ENCODE results near the gene PHACTR2. TPM values are rescaled to one million over a fixed set of nuclear protein-coding genes. Genes with fewer than 3 reads are reported as not detected.

Gene PHACTR2
- total and polyA plus RNA-seq, 10 of the 15 experiments (the other 5 are each of a cell fraction or from before 2014, with no cell fraction given) = 1.4 to 19.1 (median 5.3) TPM

DNA sequence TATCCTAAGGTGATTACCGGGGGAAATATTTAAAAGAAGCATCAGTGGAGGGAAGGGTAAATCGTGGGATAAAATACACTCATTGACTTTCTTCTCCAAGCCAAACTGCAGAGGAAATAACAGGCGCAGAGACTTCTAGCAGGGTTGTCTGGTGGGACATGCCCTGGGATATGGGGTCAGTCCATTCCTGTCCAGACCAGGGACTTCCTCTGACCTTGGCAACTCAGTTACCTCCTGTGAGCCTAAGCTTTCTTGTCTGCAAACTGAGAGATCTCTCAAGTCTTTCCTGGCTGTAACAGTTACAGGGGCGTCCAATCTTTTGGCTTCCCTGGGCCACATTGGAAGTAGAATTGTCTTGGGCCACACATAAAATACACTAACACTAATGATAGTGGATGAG, 21.7 kb upstream of the PHACTR2 start:
- no peak for FAIRE-seq
- no peaks in the 10 kb centered on the region for H3K27me3 ChIP-seq (replicated peaks in 1 of 2; ENCODE audit: control insufficient read depth in 2 of 2, insufficient read depth in 2 of 2, low read length in 1 of 2)
- no peaks in the 10 kb centered on the region for H3K4me1 ChIP-seq (ENCODE audit: control insufficient read depth, insufficient read depth, low read length)
- ChIA-PET SMC1A (ENCODE audit: uncharacterized antibody, unreplicated experiment) (no interaction called here), CTCF (no interaction called here), POLR2A (no interaction called here), RAD21 (ENCODE audit: unreplicated experiment) (no interaction called here)
- H3K79me2 ChIP-seq (ENCODE audit: control insufficient read depth, insufficient read depth, low read length) = no peaks in the 10 kb centered on the region
- H3K9me3 ChIP-seq (replicated peaks; ENCODE audit: control insufficient read depth, insufficient read depth, low read length) = no peaks in the 10 kb centered on the region; the same call in 1 of the 3 replicates
- BruUV-seq (replicated peaks) = no TSS peak
- H3K4me3 ChIP-seq = no peak overlapping the region
- 63% methylated on average over 4 of the region's 4 CpGs for WGBS (ENCODE audit: insufficient coverage, insufficient replicate concordance, low lambda C conversion rate, missing lambda C conversion rate)
- no peak overlapping the region for H3K9ac ChIP-seq (ENCODE audit: control insufficient read depth, insufficient read depth, low read length)
- H3K36me3 ChIP-seq (ENCODE audit: control insufficient read depth in 2 of 2, insufficient read depth in 2 of 2, low read length in 1 of 2) = no peaks in the 10 kb centered on the region
- no peak overlapping the region for H2AFZ ChIP-seq (ENCODE audit: control insufficient read depth, low read depth, low read length)
- no peak for ATAC-seq
- no peak for DNase-seq (ENCODE audit: low read depth, low spot score)
- in situ Hi-C loops (cut with MboI) = no loop called here
- no peak for TF ChIP-seq ASH2L (IDR thresholded peaks at IDR 0.05; ENCODE audit: borderline replicate concordance, low read depth)
- TF ChIP-seq NFYA (IDR thresholded peaks at IDR 0.05; ENCODE audit: borderline replicate concordance, low read depth, low read length) = no peak
- no peak for TF ChIP-seq BHLHE40 (IDR thresholded peaks at IDR 0.05; ENCODE audit: borderline replicate concordance in 1 of 2, low read depth in 2 of 2, low read length in 1 of 2)
- TF ChIP-seq ZNF207 (IDR thresholded peaks at IDR 0.05; ENCODE audit: borderline replicate concordance) = no peak
- intact Hi-C loops (cut with micrococcal nuclease; ENCODE audit: unreplicated experiment) = no loop called here
- no peak overlapping the region for H3K4me2 ChIP-seq (ENCODE audit: control insufficient read depth, insufficient read depth)
- no peak overlapping the region for H3K27ac ChIP-seq (ENCODE audit: control insufficient read depth, insufficient read depth)
- no peaks in the 10 kb centered on the region for H4K20me1 ChIP-seq (ENCODE audit: control insufficient read depth, insufficient read depth)

- intact Hi-C loops (cut with micrococcal nuclease; ENCODE audit: unreplicated experiment) = no loop called here
Observed at GRCh38 chr6:143657809-143658208, 20.0 kb upstream of the PHACTR2 start.

More at GRCh38 chr6:143657809-143658208, 20.0 kb upstream of the PHACTR2 start:
- H3K79me2 ChIP-seq (ENCODE audit: control insufficient read depth, insufficient read depth, low read length) = no peaks in the 10 kb centered on the region
- SMC1A ChIA-PET (ENCODE audit: uncharacterized antibody, unreplicated experiment) = no interaction called here
- CTCF ChIA-PET = no interaction called here
- in situ Hi-C loops (cut with MboI) = no loop called here
- no peaks in the 10 kb centered on the region; the same call in 1 of the 3 replicates for H3K9me3 ChIP-seq (replicated peaks; ENCODE audit: control insufficient read depth, insufficient read depth, low read length)
- POLR2A ChIA-PET = no interaction called here
- no peaks in the 10 kb centered on the region for H3K4me1 ChIP-seq (ENCODE audit: control insufficient read depth, insufficient read depth, low read length)
- DNase-seq (ENCODE audit: low read depth, low spot score) (no peak), FAIRE-seq (no peak), ATAC-seq (no peak)
- no peak overlapping the region for H3K27ac ChIP-seq (ENCODE audit: control insufficient read depth, insufficient read depth)
- RAD21 ChIA-PET (ENCODE audit: unreplicated experiment) = no interaction called here
- BruUV-seq (replicated peaks) = no TSS peak
- no peaks in the 10 kb centered on the region for H4K20me1 ChIP-seq (ENCODE audit: control insufficient read depth, insufficient read depth)
- H3K4me2 ChIP-seq (ENCODE audit: control insufficient read depth, insufficient read depth) = no peak overlapping the region
- H3K27me3 ChIP-seq (replicated peaks in 1 of 2; ENCODE audit: control insufficient read depth in 2 of 2, insufficient read depth in 2 of 2, low read length in 1 of 2) = no peaks in the 10 kb centered on the region
- H3K9ac ChIP-seq (ENCODE audit: control insufficient read depth, insufficient read depth, low read length) = no peak overlapping the region
- H3K4me3 ChIP-seq = no peak overlapping the region
- no peak overlapping the region for H2AFZ ChIP-seq (ENCODE audit: control insufficient read depth, low read depth, low read length)
- H3K36me3 ChIP-seq (ENCODE audit: control insufficient read depth in 2 of 2, insufficient read depth in 2 of 2, low read length in 1 of 2) = no peaks in the 10 kb centered on the region
- TF ChIP-seq POLR2AphosphoS5 (IDR thresholded peaks at IDR 0.05; ENCODE audit: low read length) = no peak
- TF ChIP-seq MYB (IDR thresholded peaks at IDR 0.05; ENCODE audit: borderline replicate concordance, low read depth, low read length) = no peak
- no peak for TF ChIP-seq EZH2 (IDR thresholded peaks at IDR 0.05; ENCODE audit: borderline replicate concordance, control insufficient read depth, low read depth, low read length)
- no peak for TF ChIP-seq GATAD2B (conservative IDR thresholded peaks at IDR 0.05; ENCODE audit: low read depth)
- no peak for TF ChIP-seq MAX (IDR thresholded peaks at IDR 0.05; ENCODE audit: low read depth, low read length)
- TF ChIP-seq MXI1 (IDR thresholded peaks at IDR 0.05; ENCODE audit: low read depth, low read length) = no peak
- no peak for TF ChIP-seq RFX5 (IDR thresholded peaks at IDR 0.05; ENCODE audit: low read depth, low read length)
- no peak for TF ChIP-seq PAX8 (IDR thresholded peaks at IDR 0.05)
- TF ChIP-seq SPI1 (IDR thresholded peaks at IDR 0.05; ENCODE audit: borderline replicate concordance, insufficient read depth, low read depth, low read length) = no peak
- TF ChIP-seq MLLT1 (IDR thresholded peaks at IDR 0.05) = no peak
- no peak for TF ChIP-seq GABPA (IDR thresholded peaks at IDR 0.05; ENCODE audit: low read depth)
- TF ChIP-seq FOXM1 (IDR thresholded peaks at IDR 0.05; ENCODE audit: low read depth, low read length) = no peak
- 9% methylated on average over 2 of the region's 2 CpGs for WGBS (ENCODE audit: insufficient coverage, insufficient replicate concordance, low lambda C conversion rate, missing lambda C conversion rate)
